Measurements from ENCODE around the gene TEAD1.

TEAD1 gene

GRCh38 chr11:12986194-12986898 lies 312.1 kb downstream of the TEAD1 start:
- DNase-seq (ENCODE audit: low spot score), result no peak

- DNase-seq (ENCODE audit: low spot score), result no peak
Measured at GRCh38 chr11:12989428-12990161, 315.4 kb downstream of the TEAD1 start.

- no peak for DNase-seq (ENCODE audit: low spot score)
Measured at GRCh38 chr11:12990162-12990480, 315.9 kb downstream of the TEAD1 start.

- DNase-seq (ENCODE audit: low spot score), result no peak
Measured at GRCh38 chr11:12991426-12991825, 317.2 kb downstream of the TEAD1 start.

GRCh38 chr11:12993626-12994025 lies 319.4 kb downstream of the TEAD1 start:
- DNase-seq (ENCODE audit: low spot score), result no peak
